OCI-M1 (cell line): ENCODE results near the gene SLF2.
"Not testable (repeated sequence)": the region's sequence is repeated elsewhere in the genome, so short reads cannot be mapped to it uniquely, and the experiment has no call there.

ENCODE experiments used
- DNase-seq: peaks from one replicate; lab custom pipeline; 2025; lab: John Stamatoyannopoulos, UW

SLF2 gene

DNA sequence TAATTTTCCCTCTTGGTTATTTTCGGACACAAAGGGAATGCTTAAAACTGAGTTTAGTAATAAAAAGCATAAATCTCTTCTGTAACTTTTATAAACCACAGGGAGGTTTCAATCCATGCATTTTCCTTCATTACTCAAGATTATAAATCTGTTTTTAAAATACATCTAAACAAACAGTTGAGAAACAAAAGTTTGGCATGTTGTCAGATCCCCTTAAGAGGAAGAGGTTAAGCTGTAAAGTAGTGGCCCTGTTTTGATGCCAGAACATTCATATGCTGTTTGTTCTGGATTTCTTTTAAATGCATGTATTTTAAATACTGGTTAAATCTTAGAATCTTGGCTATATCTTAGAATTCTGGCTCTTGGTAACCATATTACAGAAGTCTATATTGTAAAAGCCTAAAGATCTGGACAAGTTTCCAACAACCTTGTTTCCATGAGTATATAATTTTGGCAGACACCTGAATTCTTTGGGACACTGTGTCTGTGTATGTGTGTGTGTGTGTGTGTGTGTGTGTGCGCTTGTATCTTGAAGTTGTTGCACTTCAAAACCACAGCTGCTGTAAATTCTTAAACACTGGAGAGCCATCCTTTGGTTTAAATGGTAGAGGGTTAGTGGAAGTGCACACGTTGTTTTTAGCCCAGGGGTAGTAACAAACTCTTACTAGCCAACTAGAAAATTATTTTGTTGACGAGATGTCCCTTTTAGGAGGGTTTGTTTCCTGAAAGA lies 49.8 kb downstream of the SLF2 start:
- no peak for DNase-seq

DNA sequence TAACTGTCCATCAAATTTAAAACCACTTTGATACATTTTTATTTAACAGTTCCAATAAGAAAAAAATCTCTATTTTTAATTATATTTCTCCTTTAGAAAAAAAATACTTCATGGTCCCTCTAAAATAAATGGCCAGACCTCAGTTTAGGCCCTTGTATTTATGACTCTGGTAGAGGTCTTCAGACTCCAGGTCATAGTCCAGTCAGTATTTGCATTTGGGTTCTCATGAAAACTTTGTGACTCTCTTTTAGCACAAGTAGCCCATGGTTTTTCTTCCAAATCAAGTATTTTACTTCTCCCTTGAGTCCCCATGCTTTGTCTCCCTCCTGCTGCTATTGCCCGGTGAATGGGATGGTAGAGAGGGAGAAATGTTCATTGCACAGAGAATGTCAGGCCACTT lies 51.1 kb downstream of the SLF2 start:
- no peak for DNase-seq

DNA sequence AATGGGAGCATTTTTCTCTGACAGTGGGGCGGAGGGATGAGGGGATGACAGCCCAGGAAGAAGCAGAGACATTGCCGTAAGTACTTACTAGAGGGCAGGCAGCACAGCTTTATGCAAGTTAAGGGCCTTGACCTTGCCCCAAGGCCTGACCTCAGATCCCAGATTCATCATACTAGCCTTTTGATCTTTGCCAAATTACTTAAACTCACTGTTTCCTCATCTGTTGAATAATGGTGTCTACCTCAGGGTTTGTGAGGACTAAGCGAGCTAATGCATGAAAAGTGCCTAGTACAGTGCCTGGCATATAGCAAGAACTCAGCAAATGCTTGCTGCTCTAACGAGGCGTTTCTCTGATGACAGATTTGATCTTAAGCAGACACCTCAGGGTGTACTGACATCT lies 53.1 kb downstream of the SLF2 start:
- no peak for DNase-seq

DNA sequence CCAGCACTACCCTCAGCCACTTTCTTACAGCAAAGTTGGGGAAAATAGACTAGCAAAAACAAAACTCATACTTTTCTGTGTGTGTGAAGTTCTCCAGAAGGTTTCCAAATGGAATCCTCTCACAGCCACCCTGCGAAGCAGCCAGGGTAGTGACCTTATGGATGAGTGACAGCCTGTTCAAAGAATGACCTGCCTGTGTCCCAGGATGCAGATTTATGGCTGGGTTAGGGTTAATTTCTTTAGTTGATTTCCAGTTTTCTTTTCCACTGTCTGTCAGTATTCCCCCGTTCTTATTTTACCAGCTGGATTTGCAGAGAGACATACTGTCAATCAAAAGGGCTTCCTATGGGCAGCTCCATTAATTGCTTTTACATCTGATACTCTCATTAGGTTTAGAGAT lies 54.1 kb downstream of the SLF2 start:
- no peak for DNase-seq

DNA sequence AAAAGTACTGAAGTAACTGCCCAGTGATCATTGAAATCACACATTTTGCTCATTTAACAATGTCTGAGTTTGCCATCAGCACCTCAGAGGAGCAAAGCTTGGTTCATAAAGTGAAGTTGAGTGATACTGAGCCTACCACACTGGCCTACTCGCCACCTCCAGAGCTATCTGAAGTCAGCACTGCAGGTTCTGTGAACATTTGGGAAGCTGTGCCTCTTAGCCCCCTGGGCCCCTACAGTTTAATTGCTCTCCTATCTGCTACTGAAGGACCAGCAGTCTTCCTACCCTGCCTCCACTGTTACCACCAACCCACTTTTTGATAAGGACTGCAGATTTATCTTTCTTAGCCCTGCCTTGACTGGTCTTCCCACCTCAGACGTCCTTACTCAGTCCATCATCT lies 54.6 kb downstream of the SLF2 start:
- DNase-seq, result peak; percentile 53

DNA sequence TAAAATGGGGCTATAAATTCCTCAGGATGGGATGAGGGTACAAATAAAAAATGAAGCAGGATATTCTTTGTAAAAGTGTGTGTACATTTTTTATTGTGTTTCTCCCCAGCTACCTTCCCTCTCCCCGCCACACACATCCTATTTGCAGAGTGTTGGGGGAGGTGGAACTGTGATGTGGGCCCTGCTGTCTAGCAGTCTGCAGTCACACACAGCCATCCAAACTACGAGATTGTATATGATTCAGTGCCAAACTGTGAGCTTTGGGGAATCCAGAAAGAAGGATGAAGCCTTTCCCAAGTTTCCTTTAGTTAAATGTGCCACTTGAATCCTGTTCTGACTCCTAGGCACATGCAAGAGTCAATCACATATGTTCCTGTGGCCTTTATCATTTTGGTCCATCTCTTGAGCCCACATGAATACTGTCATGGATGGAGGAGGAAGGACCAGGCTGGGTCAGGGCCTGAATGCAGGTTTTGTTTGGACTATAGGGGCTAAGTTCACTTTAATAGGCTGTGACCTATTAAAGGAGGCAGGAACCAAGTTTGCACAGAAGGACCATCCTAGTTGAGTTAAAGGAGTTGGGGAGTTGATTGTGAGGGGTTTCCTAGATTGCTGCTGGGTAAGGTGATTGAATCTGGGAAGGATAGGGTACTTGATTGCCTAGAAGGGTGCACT lies 55.4 kb downstream of the SLF2 start:
- no peak for DNase-seq

DNA sequence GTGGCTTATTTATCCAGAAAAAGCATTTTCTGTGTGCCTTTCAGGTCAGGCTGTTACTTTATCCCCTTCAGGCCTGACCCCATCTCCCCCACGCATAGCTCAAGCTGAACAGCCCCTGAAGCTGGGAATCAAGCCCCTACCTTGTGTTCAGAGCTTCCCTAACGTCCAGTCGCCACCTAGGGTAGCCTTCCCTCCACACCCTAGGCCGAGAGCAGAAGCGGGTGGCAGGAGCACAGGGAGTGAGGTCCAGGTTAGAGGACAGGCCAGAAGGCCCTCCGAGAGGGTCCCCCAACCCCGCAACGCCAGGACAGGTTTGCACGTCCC lies 56.1 kb downstream of the SLF2 start:
- no peak for DNase-seq

DNA sequence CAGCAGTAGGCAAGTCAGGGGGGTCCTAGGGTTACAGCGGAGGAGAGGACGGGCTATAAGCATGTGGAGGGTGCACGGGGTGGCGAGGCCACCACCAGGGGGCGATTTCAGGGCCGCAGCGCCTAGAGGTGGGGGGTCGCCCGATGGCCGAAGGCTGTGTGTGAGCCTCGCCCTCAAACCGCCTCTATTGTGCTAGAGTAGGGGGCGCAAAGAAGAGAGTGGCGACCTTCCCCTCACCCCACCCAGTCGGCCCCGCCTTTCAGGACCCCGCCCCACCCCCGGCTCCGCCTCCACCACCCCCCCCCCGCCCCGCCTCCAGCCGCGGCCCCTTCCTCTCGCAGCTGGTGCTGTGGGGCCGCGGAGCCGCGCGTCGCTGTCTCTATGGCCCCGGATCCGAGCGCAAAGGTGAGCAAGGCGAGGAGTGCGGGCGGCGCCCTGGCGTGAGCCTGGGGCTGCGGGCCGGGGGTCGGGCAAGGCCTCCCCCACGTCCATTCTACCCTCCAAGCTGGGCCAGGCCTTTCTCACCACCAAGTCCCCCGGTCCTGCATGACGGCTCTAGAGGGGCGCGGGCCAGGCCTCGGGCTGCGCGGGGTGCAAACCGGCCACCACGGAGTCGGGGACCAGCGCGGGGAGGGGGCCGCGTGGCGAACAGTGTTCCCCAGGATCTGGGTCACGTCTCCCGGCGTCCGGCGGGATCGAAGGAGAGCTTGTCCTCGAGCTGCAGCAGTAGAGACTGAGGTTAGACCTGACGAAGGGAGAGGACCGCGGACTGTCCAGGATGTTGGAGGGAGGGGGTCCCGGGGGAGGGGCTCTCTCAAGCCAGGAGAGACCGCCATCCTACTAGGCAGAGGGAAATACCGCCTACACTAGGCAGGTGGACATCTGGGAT lies 56.7 kb downstream of the SLF2 start, which contains the start of gene SEMA4G:
SEMA4G (plus strand) TSS at position 318 of the 889 bp plus-strand sequence. CDS start 3,409 bp downstream, outside the sequence.
- DNase-seq, result no peak

DNA sequence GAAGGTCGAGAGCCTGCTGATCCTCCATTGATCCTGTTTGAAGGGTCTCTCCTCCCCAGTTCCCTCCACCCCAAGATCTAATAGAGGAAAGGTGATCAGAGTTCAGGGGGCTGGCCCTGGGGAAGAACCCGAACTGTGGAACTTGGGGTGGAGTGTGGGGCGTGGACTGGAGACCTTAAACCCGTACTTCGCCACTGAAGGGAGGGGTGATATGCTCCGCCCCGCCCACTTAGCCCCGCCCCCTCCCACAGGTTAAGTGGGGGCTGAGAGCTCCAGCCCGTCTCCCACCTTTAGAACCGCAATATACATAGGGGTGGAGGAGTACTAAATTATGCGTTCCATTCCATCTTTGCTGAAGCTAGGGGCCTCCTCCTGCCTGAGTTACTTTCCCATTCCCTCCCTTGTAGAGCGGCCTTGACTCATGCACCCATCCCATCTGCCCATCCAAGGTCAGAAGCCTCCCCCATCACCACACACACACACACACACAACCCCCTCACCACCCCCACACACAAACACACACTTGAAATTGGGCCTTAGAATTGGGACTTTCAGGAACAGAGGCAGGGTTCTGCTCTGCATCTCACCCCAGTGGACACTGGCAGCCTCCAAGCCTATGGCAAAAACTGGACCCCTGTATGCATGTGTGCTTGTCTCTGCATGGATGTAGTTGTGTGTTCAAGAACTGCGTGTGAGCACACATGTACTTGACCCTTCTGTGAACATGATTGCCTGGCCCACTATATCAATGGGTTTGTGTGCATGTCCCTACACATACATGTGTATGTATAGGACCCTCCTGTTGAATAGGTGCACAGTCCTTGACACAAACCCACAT lies 57.5 kb downstream of the SLF2 start:
- DNase-seq, result no peak

DNA sequence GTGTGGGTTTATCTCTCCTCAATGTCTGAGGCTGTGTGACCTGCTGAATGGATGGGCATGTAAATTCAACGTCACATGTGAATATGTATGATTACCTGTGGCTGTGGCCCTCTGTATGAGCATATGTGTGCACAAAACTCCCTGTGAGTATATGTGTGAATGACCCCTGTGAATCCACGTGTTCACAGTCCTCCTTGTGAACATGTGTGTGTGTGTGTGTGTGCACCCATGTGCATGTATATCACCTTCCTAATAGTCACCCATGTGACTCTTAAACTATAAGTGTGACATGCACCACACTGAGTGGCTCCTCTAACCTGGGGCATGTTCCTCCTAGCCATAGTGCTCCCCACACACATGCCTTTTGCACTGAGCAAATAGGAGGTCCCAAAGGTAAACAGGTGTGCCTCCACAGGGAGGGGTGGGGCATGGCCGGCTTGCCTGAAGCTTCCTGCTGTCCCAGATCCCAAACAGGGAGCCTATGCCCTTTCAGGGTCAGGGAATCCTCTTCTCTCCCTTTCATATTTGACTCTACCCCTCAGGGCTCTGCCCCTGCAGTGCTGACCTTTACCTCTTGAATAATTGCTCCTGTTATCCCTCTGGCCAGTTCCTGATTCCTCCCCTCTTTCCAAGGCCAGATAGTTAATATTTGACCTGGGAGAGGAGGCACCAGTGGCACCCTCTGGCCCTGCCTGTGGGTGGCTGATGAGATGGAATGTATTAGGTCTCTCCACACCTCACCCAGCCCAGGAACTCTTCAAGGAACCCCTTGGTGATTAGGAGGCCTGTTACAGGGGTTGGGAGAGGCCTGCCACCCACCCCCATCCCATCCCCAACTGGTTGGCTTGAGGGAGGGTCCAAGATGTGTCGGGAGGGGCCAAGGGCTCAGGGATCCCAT lies 58.4 kb downstream of the SLF2 start:
- no peak for DNase-seq

DNA sequence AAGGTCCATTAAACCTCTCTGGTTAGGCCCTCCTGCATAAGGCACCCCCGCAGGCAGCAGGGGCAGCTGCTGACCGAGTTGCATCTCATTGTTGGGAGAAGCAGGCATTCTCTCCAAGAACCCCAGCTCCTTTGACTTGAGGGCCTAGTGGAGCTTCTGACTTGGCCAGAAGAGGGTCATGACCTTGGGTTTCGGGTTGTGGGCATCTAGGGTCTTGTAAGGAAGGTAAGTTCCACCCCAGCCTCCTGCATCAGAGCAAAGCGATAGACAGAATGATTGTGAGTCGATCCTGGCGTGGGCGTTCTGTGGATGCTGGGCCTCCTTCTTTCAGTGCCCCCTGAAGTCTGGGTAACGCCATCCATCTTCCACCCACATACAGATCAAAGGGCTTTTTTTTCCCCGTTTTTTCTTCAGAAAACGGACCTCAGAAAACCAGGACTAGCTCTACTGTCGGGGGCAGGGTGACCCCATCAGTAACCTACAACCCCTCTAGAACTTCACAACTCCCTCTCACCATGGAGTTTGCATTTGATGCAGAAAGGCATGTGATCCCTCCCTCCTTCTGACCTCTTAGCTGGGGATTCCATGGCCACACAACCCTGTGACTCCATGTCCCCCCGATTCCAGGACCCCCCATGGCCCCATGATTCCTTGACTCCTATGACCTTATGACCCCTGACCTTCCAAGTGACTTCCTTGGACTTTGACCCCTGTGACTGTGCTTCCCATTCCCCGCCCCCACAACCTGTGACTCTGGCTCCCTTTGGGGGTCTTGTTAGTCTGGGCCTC lies 59.5 kb downstream of the SLF2 start:
- DNase-seq, result no peak

DNA sequence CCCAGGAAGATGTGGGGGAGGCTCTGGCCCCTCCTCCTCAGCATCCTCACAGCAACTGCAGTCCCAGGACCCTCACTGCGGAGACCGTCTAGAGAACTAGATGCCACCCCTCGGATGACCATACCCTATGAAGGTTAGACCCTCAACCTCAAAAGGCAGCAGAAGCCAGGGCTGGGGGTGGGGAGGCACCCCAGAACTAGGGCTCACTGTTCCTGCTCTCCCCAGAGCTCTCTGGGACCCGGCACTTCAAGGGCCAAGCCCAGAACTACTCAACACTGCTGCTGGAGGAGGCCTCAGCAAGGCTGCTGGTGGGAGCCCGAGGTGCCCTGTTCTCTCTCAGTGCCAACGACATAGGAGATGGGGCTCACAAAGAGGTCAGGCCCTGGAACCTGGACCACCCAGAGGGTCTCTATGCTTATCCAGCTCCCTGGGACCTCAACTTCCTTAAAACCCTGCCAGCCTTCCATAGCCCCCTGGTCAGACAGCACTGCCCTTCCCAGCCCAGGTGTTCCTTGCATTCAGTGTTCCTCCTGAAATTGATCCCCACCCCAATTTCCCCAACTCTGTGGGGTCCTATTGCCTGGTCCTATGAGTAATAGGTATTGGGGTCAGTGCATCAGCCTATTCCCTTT lies 60.3 kb downstream of the SLF2 start:
- DNase-seq, result no peak

DNA sequence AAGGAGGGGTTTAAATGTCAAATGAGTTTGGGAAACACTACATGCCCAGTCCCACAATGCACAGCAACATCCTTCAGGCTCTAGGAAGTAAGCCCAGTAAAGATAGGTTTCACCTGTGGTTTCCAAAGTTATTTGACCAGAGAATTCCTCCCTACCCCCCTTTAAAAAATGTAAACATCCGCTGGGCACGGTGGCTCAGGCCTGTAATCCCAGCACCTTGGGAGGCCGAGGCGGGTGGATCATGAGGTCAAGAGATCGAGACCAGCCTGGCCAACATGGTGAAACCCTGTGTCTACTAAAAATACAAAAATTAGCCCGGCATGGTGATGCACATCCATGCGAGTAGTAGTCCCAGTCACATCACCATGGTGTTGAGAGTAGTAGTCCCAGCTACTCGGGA lies 62.6 kb downstream of the SLF2 start:
- DNase-seq, result not testable (repeated sequence)

DNA sequence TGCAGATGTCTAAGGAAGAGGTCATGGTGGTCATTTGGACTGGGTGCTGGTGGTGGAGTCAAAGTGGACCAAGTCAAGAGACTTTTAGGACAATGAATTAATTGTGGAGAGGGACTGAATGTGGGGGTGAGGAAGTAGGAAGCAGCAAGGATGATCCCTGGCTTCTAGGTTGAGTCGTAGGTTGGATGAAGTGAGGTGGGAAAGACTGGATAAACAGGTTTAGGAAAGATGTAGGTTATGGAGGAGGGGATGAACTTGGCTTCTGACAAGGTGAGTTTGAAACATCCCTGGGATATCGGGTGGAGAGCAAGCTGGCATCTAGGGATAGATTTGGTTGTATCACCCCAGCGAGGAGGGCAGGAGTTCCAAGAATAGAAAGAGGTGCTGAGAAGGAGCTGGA lies 64.1 kb downstream of the SLF2 start:
- no peak for DNase-seq

DNA sequence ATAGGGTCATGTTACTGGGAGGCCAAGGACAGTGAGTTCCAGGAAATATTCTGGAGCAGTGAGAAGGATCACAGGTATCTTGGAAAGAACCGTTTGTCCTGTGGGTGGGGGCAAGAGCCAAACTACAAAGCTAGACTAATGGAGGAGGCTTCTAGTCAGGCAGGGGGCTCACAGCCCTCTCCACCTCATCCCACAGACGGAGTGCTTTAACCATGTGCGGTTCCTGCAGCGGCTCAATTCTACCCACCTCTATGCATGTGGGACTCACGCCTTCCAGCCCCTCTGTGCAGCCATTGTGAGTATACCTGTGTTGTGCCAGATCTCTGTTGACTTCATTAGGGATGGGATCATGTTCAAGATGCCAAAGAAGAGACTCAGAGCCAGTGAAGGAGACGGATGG lies 64.7 kb downstream of the SLF2 start:
- no peak for DNase-seq

DNA sequence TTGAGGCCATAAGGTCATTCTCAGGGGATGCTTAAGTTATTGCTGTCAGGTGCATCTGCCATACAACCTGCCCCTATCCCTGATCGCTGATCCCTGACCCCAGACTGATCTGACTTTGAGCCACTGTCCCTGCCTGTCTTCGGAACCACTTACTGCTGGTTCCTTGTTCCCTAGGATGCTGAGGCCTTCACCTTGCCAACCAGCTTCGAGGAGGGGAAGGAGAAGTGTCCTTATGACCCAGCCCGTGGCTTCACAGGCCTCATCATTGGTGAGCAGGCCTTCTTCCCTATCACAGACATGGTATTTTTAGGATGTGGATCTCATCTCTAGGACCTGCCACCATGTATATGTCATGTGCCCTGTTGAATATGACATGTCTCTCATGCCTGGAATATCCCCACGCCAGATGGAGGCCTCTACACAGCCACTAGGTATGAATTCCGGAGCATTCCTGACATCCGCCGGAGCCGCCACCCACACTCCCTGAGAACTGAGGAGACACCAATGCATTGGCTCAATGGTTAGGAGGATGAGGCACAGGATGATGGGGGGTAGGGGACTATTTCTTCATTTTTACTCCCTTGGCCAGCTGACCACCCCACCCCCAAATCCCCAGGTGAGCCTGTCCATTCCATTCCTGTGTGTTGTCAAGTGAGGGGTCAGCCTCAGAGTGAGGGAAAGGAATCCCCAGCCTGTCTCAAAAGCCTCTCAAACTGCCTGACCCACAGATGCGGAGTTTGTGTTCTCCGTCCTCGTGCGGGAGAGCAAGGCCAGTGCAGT lies 65.5 kb downstream of the SLF2 start:
- no peak for DNase-seq

DNA sequence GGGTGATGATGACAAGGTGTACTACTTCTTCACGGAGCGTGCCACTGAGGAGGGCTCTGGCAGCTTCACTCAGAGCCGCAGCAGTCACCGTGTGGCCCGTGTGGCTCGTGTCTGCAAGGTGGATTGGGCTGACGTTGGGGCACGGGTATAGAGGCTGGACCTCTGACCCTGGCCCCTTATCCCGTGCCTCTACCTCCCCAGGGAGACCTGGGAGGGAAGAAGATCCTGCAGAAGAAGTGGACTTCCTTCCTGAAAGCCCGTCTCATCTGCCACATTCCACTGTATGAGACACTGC lies 66.1 kb downstream of the SLF2 start:
- no peak for DNase-seq

DNA sequence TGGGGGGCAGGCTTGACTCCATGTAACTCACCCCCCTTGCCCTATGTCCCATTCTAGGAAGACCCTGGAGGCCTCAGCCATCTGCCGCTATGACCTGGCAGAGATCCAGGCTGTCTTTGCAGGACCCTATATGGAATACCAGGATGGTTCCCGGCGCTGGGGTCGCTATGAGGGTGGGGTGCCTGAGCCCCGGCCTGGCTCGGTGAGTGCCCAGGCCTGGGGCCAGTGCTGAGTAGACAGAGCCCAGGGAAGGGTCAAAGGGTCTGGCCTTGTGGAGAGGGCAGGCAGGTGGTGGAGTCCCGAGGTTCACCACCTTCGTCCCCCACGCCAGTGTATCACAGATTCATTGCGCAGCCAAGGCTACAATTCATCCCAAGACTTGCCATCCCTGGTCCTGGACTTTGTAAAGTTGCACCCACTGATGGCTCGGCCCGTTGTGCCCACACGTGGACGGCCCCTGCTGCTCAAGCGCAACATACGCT lies 67.1 kb downstream of the SLF2 start:
- DNase-seq, result no peak

DNA sequence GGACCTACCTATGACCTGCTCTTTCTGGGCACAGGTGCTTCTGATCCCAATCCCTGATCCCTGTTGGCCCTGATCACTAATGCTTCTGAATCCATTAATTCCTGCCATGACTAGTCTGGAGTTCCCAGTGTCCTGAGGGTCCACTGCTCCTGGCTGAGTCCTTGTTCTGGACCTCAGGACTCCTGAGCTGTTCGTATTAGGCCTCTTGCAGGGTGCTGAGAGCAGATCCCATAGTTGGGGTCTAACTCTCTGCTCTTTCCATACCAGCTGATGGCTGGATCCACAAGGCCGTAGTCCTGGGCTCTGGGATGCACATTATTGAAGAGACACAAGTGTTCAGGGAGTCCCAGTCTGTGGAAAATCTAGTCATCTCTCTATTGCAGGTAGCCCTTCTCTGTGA lies 67.5 kb downstream of the SLF2 start:
- DNase-seq, result no peak
